ENCODE results near the gene ZDHHC12.

The ZDHHC12 gene

DNA sequence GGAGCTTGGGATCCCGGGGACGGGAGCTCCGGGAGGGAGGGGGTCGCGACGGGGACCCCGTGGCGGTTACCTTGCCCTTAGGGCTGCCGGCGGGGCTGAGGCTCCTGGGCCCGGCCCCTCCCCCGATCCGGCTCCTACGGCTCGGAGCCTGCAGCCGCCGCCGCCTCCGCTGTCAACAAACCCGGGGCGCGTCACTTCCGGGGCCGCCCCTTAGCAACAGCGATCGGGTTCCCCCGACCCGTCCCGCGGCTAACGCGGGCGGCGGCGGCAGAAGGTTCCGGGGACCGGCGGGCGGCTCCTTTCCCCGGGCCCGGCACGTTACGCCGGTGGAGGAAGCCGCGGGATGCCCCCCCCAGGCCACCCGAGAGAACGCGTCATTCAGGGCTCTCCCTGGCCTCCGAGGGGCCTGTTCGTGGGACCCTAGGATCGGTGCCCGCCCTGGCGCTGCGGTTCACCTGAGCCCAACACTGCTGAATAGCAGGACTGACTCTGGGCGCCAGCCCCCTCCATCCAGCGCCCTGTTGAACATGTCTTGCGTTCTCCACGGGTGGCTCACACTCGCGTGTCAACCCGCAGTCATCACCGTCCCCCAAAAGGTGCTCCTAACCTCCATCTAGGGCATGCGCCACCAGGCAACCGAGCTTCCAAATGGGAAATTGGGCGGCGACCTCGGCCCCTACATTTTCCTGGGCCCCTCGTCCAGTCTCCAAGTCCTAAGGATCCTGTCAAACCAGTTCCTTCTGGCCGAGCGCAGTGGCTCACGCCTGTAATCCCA, 48.0 kb upstream of the ZDHHC12 start, which contains the start of gene ZER1 (continued):
- no peak for TF ChIP-seq ZNF416 (tag by site-specific recombination; IDR thresholded peaks at IDR 0.05)
- TF ChIP-seq, protein P1, sequence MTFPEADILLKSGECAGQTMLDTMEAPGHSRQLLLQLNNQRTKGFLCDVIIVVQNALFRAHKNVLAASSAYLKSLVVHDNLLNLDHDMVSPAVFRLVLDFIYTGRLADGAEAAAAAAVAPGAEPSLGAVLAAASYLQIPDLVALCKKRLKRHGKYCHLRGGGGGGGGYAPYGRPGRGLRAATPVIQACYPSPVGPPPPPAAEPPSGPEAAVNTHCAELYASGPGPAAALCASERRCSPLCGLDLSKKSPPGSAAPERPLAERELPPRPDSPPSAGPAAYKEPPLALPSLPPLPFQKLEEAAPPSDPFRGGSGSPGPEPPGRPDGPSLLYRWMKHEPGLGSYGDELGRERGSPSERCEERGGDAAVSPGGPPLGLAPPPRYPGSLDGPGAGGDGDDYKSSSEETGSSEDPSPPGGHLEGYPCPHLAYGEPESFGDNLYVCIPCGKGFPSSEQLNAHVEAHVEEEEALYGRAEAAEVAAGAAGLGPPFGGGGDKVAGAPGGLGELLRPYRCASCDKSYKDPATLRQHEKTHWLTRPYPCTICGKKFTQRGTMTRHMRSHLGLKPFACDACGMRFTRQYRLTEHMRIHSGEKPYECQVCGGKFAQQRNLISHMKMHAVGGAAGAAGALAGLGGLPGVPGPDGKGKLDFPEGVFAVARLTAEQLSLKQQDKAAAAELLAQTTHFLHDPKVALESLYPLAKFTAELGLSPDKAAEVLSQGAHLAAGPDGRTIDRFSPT (tag by site-specific recombination; IDR thresholded peaks at IDR 0.05), result 0 out of 2 replicates have a peak, but pooled peaks have one; percentile 28
- no peak for TF ChIP-seq ZNF529 (tag by site-specific recombination; IDR thresholded peaks at IDR 0.05; ENCODE audit: insufficient replicate concordance)
- TF ChIP-seq ZNF530 (tag by site-specific recombination; IDR thresholded peaks at IDR 0.05; ENCODE audit: low read depth), result no peak
- no peak for TF ChIP-seq ZNF777 (tag by site-specific recombination; IDR thresholded peaks at IDR 0.05; ENCODE audit: borderline replicate concordance)
- TF ChIP-seq, protein P2, sequence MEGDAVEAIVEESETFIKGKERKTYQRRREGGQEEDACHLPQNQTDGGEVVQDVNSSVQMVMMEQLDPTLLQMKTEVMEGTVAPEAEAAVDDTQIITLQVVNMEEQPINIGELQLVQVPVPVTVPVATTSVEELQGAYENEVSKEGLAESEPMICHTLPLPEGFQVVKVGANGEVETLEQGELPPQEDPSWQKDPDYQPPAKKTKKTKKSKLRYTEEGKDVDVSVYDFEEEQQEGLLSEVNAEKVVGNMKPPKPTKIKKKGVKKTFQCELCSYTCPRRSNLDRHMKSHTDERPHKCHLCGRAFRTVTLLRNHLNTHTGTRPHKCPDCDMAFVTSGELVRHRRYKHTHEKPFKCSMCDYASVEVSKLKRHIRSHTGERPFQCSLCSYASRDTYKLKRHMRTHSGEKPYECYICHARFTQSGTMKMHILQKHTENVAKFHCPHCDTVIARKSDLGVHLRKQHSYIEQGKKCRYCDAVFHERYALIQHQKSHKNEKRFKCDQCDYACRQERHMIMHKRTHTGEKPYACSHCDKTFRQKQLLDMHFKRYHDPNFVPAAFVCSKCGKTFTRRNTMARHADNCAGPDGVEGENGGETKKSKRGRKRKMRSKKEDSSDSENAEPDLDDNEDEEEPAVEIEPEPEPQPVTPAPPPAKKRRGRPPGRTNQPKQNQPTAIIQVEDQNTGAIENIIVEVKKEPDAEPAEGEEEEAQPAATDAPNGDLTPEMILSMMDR (tag by site-specific recombination; IDR thresholded peaks at IDR 0.05), result peak; percentile 54
- TF ChIP-seq ZBTB48 (tag by site-specific recombination; IDR thresholded peaks at IDR 0.05), result peak; percentile 50; the same call in 1 of the 2 replicates
- no peak for TF ChIP-seq ZNF248 (tag by site-specific recombination; IDR thresholded peaks at IDR 0.05)
- no peak for TF ChIP-seq ZNF571 (tag by site-specific recombination; IDR thresholded peaks at IDR 0.05)
- no peak for TF ChIP-seq PRDM2 (tag by site-specific recombination; IDR thresholded peaks at IDR 0.05; ENCODE audit: borderline replicate concordance)
- TF ChIP-seq ZNF596 (tag by site-specific recombination; IDR thresholded peaks at IDR 0.05), result peak; percentile 55; the same call in 1 of the 2 replicates
- TF ChIP-seq, protein P3, sequence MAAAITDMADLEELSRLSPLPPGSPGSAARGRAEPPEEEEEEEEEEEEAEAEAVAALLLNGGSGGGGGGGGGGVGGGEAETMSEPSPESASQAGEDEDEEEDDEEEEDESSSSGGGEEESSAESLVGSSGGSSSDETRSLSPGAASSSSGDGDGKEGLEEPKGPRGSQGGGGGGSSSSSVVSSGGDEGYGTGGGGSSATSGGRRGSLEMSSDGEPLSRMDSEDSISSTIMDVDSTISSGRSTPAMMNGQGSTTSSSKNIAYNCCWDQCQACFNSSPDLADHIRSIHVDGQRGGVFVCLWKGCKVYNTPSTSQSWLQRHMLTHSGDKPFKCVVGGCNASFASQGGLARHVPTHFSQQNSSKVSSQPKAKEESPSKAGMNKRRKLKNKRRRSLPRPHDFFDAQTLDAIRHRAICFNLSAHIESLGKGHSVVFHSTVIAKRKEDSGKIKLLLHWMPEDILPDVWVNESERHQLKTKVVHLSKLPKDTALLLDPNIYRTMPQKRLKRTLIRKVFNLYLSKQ (tag by site-specific recombination; IDR thresholded peaks at IDR 0.05; ENCODE audit: borderline replicate concordance), result no peak
- TF ChIP-seq, protein P4, sequence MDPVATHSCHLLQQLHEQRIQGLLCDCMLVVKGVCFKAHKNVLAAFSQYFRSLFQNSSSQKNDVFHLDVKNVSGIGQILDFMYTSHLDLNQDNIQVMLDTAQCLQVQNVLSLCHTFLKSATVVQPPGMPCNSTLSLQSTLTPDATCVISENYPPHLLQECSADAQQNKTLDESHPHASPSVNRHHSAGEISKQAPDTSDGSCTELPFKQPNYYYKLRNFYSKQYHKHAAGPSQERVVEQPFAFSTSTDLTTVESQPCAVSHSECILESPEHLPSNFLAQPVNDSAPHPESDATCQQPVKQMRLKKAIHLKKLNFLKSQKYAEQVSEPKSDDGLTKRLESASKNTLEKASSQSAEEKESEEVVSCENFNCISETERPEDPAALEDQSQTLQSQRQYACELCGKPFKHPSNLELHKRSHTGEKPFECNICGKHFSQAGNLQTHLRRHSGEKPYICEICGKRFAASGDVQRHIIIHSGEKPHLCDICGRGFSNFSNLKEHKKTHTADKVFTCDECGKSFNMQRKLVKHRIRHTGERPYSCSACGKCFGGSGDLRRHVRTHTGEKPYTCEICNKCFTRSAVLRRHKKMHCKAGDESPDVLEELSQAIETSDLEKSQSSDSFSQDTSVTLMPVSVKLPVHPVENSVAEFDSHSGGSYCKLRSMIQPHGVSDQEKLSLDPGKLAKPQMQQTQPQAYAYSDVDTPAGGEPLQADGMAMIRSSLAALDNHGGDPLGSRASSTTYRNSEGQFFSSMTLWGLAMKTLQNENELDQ (tag by site-specific recombination; IDR thresholded peaks at IDR 0.05; ENCODE audit: low read depth), result no peak
- TF ChIP-seq, protein P5, sequence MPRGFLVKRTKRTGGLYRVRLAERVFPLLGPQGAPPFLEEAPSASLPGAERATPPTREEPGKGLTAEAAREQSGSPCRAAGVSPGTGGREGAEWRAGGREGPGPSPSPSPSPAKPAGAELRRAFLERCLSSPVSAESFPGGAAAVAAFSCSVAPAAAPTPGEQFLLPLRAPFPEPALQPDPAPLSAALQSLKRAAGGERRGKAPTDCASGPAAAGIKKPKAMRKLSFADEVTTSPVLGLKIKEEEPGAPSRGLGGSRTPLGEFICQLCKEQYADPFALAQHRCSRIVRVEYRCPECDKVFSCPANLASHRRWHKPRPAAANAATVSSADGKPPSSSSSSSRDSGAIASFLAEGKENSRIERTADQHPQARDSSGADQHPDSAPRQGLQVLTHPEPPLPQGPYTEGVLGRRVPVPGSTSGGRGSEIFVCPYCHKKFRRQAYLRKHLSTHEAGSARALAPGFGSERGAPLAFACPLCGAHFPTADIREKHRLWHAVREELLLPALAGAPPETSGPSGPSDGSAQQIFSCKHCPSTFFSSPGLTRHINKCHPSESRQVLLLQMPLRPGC (tag by site-specific recombination; IDR thresholded peaks at IDR 0.05), result peak; percentile 81; the same call in 1 of the 2 replicates
- peak; percentile 44 for TF ChIP-seq FEZF1 (tag by site-specific recombination; IDR thresholded peaks at IDR 0.05)
- peak; percentile 73; the same call in 1 of the 2 replicates for TF ChIP-seq ZNF121 (tag by site-specific recombination; IDR thresholded peaks at IDR 0.05)
- peak; percentile 78 for TF ChIP-seq KLF1 (tag by site-specific recombination; IDR thresholded peaks at IDR 0.05)
- TF ChIP-seq ZBTB44 (tag by site-specific recombination; IDR thresholded peaks at IDR 0.05), result peak; percentile 57; the same call in 1 of the 2 replicates

All from HEK293 (cell line).